Peyer's patch (tissue), 4 donors: ENCODE data around the gene ATP2B3. TPM values are rescaled to one million over a fixed set of nuclear protein-coding genes. Genes with fewer than 3 reads are reported as not detected.

ENCODE experiments used
- DNase-seq, 3 donors: peaks; one replicate each; pipeline ENCODE4 v3.0.0-alpha.2; 2017 to 2019
- H3K27ac ChIP-seq, 4 donors: fragments of 200-600 bp; sonication (generic); one replicate each; pipeline ENCODE4 v1.5.1; 2016 to 2019
- H3K27me3 ChIP-seq, 2 donors: fragments of 200-600 bp; sonication (generic); one replicate each; pipeline ENCODE4 v1.5.1; 2019
- H3K36me3 ChIP-seq, 3 donors: fragments of 200-600 bp; sonication (generic); one replicate each; pipeline ENCODE4 v1.5.1; 2016 to 2019
- H3K4me1 ChIP-seq, 4 donors: fragments of 200-600 bp; sonication (generic); one replicate each; pipeline ENCODE4 v1.5.1; 2016 to 2019
- H3K4me3 ChIP-seq, 4 donors: fragments of 200-600 bp; sonication (generic); 1 replicate in 3 of 4; 2 replicates in 1 of 4; pipeline ENCODE4 v1.5.1; 2016 to 2019; ENCODE audit warnings: mild to moderate bottlenecking in 1 of 4
- H3K9me3 ChIP-seq, 4 donors: fragments of 200-600 bp; sonication (generic); one replicate each; pipeline ENCODE4 v1.5.1; 2016 to 2019; ENCODE audit warnings: mild to moderate bottlenecking in 1 of 4
- CTCF ChIP-seq, 6 experiments: fragments of 450-650 bp in 4 of 6; fragments of 200-600 bp in 2 of 6; sonication (generic) in 1 of 6; IDR thresholded peaks; one replicate each; pipeline ENCODE4 v1.5.1; 2017 to 2019; ENCODE audit warnings: antibody characterized with exemption in 6 of 6, mild to moderate bottlenecking in 3 of 6, moderate library complexity in 1 of 6
- POLR2A ChIP-seq, 2 donors: fragments of 450-650 bp; IDR thresholded peaks; one replicate each; pipeline ENCODE4 v1.5.1; 2017; ENCODE audit warnings: antibody characterized with exemption in 2 of 2, mild to moderate bottlenecking in 2 of 2, moderate library complexity in 2 of 2
- total RNA-seq, 4 donors: library from RNA; depleted of rRNA; stranded (reverse); fragments of >200 nt; gene quantifications; one replicate each; pipeline ENCODE4 v1.1.0, GENCODE V29; 2016

ATP2B3 gene
- total RNA-seq, 4 donors from 2014 or later: not detected

DNA sequence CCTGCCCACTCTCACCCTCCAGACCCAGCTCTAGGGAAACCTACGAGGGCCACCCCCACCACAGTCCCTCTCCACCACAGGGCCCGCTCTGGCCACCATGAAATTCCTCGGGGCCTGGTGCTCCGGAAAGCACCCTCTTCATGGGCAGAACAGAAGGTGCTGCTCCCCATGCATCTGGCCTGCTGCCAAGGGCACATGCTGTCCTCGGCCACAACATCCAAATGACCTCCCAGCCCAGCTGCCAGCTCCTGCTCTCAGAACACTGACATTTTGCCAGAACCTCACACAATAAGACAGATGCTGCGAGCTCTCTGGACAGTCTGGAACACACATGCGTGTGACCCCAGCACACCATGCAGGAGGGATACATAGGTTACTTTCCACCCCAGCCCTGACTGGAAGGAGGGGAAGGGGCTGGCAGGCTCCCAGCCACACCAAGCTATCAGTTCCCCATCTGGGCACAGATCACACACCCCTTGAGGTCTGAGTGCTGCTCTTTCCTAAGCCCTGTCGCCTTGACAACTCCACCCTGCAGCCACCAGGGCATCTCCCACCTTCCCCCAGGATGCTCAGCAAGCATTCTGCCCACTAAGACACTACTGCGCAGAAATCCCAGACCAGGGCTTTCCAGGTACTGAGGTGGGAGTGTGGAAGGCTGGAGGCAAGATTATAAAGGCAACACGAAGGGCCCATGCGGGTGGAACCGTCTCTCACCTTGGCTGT lies 75.7 kb downstream of the ATP2B3 start:
- no peaks in the 10 kb centered on the region for H3K27me3 ChIP-seq
- TF ChIP-seq POLR2A (IDR thresholded peaks at IDR 0.05) (no peak), CTCF (IDR thresholded peaks at IDR 0.05) (no peak)
- H3K36me3 ChIP-seq: peaks cover 0 to 29% (median 0%) of the 10 kb centered on the region in 3 donors
- H3K4me1 ChIP-seq: no peaks in the 10 kb centered on the region
- H3K4me3 ChIP-seq: no peak overlapping the region
- no peak overlapping the region for H3K27ac ChIP-seq
- H3K9me3 ChIP-seq: no peaks in the 10 kb centered on the region
- DNase-seq: peak in 1 of 3 donors; percentile 19

DNA sequence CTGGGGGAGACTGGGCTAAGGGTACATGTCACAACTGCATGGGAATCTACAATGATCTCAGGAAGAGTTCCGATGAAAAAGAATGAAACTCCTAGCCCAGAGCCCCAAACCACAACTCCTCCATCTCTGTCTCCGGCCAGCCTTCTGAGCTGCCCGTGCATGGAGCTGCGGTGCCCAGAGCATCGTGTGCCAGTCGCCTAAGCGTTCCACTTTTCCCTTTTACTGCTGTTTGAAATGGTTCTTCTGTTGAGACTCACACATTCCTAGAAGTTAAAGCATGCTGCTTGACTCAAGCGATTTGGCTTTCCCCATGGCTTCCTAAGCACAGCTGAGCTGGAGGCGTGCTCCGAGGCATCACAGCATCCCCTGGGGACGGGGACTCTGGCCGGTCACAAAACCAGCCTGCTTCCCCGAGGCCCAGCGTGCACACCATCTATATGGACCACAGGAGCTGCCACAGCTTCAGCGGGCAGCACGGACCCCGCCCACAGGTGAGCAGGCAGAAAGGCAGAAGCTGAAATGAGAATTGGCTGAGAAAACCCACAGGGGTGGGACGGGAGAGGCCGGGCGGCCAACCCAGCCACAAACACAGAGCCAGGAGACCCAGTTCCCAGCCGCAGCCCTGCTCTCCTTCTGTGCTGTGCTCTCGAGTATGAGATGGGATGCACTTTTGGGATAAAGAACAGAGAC lies 76.5 kb downstream of the ATP2B3 start:
- no peaks in the 10 kb centered on the region for H3K27me3 ChIP-seq
- TF ChIP-seq POLR2A (IDR thresholded peaks at IDR 0.05): no peak
- TF ChIP-seq CTCF (IDR thresholded peaks at IDR 0.05): no peak
- no peak overlapping the region for H3K27ac ChIP-seq
- H3K36me3 ChIP-seq: peaks cover 0 to 23% (median 0%) of the 10 kb centered on the region in 3 donors
- H3K9me3 ChIP-seq: no peaks in the 10 kb centered on the region
- H3K4me3 ChIP-seq: no peak overlapping the region
- H3K4me1 ChIP-seq: no peaks in the 10 kb centered on the region
- peak in 1 of 3 donors; percentile 5 for DNase-seq

DNA sequence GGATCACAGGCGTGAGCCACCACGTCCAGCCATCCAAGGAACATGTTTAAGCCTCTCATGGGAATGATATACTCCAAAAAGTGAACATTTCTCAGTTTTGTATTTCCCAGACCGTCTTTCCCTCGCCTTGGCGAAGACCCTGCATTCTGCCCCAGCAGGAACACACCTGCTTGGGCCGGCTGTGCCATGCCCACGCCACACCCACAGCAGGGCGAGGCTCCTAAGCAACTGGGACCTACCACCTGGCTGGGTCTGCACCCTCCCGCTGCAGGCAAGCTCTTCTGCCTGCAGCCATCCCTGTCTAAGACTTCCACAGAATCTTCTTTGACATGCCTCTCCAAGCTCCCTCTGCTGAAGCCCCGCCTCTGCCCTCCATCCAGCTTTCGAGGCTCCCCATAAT lies 77.9 kb downstream of the ATP2B3 start:
- H3K9me3 ChIP-seq: no peaks in the 10 kb centered on the region
- no peaks in the 10 kb centered on the region for H3K27me3 ChIP-seq
- H3K27ac ChIP-seq: no peak overlapping the region
- no peaks in the 10 kb centered on the region for H3K4me1 ChIP-seq
- peaks cover 0 to 21% (median 0%) of the 10 kb centered on the region in 3 donors for H3K36me3 ChIP-seq
- peak in 1 of 3 donors; percentile 24 for DNase-seq
- no peak overlapping the region for H3K4me3 ChIP-seq
- no peak for TF ChIP-seq POLR2A (IDR thresholded peaks at IDR 0.05)
- TF ChIP-seq CTCF (IDR thresholded peaks at IDR 0.05): no peak

- Histone ChIP-seq H3K4me3 (no peak overlapping the region), H3K4me1 (no peaks in the 10 kb centered on the region), H3K27me3 (no peaks in the 10 kb centered on the region), H3K9me3 (no peaks in the 10 kb centered on the region), H3K36me3 (peaks cover 0 to 21% (median 0%) of the 10 kb centered on the region in 3 donors), H3K27ac (no peak overlapping the region)
- TF ChIP-seq CTCF (IDR thresholded peaks at IDR 0.05) (no peak), POLR2A (IDR thresholded peaks at IDR 0.05) (no peak)
- DNase-seq: peak in 1 of 3 donors; percentile 8
Observed at GRCh38 chrX:153595859-153596857, 78.7 kb downstream of the ATP2B3 start.

GRCh38 chrX:153596981-153597750 lies 79.7 kb downstream of the ATP2B3 start:
- Histone ChIP-seq H3K4me3 (peak overlapping the region in 1 of 4 donors; percentile 61), H3K27me3 (no peaks in the 10 kb centered on the region), H3K27ac (no peak overlapping the region), H3K9me3 (no peaks in the 10 kb centered on the region), H3K4me1 (no peaks in the 10 kb centered on the region), H3K36me3 (peaks cover 0 to 21% (median 0%) of the 10 kb centered on the region in 3 donors)
- no peak for DNase-seq
- TF ChIP-seq POLR2A (IDR thresholded peaks at IDR 0.05): no peak
- no peak for TF ChIP-seq CTCF (IDR thresholded peaks at IDR 0.05)
